GM12891 (cell line): Measurements from ENCODE around the gene POC1A.
"Not testable (repeated sequence)": the region's sequence is repeated elsewhere in the genome, so short reads cannot be mapped to it uniquely, and the experiment has no call there.

Experiments
- DNase-seq: peaks from one replicate; pipeline ENCODE4 v3.0.0; 2011; ENCODE audit warnings: low spot score; ENCODE audit not compliant: insufficient read length
- FAIRE-seq: peaks from 2 replicates; lab custom pipeline; 2011; peaks lifted over from hg19 to GRCh38; lab: Jason Lieb, UNC
- PAX5 ChIP-seq: IDR thresholded peaks from 2 replicates; pipeline ENCODE4 v1.6.1; 2011; ENCODE audit warnings: low read length, moderate library complexity, mild to moderate bottlenecking; ENCODE audit not compliant: insufficient read depth, severe bottlenecking
- POLR2A ChIP-seq: IDR thresholded peaks from 2 replicates; pipeline ENCODE4 v1.6.1; 2011; ENCODE audit warnings: low read depth, low read length, control low read depth
- POLR2AphosphoS5 ChIP-seq: IDR thresholded peaks from 2 replicates; pipeline ENCODE4 v1.6.1; 2011; ENCODE audit warnings: low read depth, low read length, control low read depth
- POU2F2 ChIP-seq: IDR thresholded peaks from 2 replicates; pipeline ENCODE4 v1.6.1; 2011; ENCODE audit warnings: low read depth, mild to moderate bottlenecking, control low read depth, low read length, moderate library complexity
- SPI1 ChIP-seq: IDR thresholded peaks from 2 replicates; pipeline ENCODE4 v1.6.1; 2011; ENCODE audit warnings: low read depth, low read length, control low read depth
- TAF1 ChIP-seq: IDR thresholded peaks from 2 replicates; pipeline ENCODE4 v1.6.1; 2011; ENCODE audit warnings: low read depth, low read length, control low read depth

The POC1A gene

DNA sequence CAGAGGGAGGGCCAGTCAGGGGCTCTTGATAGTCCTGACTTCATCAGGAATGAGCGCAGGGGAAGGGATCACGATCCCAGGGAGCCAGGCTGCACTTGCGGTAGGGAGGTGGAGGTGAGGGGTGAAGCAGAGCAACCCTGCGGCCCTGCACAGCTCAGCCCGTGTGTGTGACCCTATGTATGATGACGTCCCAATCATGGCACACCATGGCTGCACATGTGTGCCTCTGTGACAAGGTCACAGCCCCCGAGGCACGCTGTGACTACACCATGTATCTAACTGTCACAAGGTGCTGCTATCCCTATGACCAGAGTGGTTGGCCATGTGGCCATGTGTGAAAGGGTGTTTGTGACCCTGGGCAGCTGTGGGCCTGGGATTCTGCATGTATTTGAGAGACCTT is 30.5 kb upstream of the POC1A start:
- no peak for FAIRE-seq
- TF ChIP-seq POLR2A (no peak), TAF1 (no peak), POU2F2 (no peak), SPI1 (no peak), PAX5 (no peak), POLR2AphosphoS5 (no peak)

GRCh38 chr3:52183786-52184445 is 29.7 kb upstream of the POC1A start:
- no peak for TF ChIP-seq POLR2A
- no peak for TF ChIP-seq SPI1
- TF ChIP-seq POLR2AphosphoS5: no peak
- TF ChIP-seq TAF1: no peak
- TF ChIP-seq PAX5: no peak
- TF ChIP-seq POU2F2: no peak
- DNase-seq: no peak
- FAIRE-seq: no peak

More for the DNA sequence above, 30.5 kb upstream of the POC1A start:
- no peak for DNase-seq

GRCh38 chr3:52182691-52183090 is 28.5 kb upstream of the POC1A start:
- FAIRE-seq (no peak), DNase-seq (no peak)
- no peak for TF ChIP-seq POU2F2

- FAIRE-seq: no peak
- TF ChIP-seq POLR2A: no peak
- no peak for TF ChIP-seq POU2F2
- TF ChIP-seq POLR2AphosphoS5: no peak
- DNase-seq: no peak
These were observed 28.0 kb upstream of the POC1A start for GRCh38 chr3:52182196-52182595.

- no peak for FAIRE-seq
- DNase-seq: no peak
- TF ChIP-seq POU2F2 (no peak), POLR2A (no peak), TAF1 (no peak), SPI1 (no peak)
These were observed 27.3 kb upstream of the POC1A start for GRCh38 chr3:52181543-52181942.

- FAIRE-seq: no peak
- no peak for DNase-seq
- no peak for TF ChIP-seq POU2F2
- TF ChIP-seq SPI1: no peak
- no peak for TF ChIP-seq POLR2AphosphoS5
- no peak for TF ChIP-seq POLR2A
- no peak for TF ChIP-seq PAX5
- TF ChIP-seq TAF1: no peak
These were observed 24.3 kb upstream of the POC1A start for GRCh38 chr3:52178537-52178936.

DNA sequence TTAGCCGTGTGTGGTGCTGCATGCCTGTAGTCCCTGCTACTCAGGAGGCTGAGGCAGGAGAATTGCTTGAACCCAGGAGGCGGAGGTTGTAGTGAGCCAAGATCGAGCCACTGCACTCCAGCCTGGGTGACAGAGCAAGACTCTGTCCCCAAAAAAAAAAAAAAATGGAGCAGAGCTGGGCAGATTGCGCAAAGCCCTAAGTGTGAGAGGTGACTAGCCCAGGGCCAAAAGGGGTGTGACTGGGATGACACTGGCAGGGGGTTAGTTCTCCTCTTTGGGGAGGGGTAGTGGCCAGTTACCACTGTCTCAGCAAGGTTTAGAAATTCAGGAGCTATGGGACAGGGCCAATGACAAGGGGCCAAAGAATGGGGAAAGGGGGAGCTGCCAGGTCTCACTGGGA is 23.9 kb upstream of the POC1A start:
- not testable (repeated sequence) for DNase-seq, FAIRE-seq

DNA sequence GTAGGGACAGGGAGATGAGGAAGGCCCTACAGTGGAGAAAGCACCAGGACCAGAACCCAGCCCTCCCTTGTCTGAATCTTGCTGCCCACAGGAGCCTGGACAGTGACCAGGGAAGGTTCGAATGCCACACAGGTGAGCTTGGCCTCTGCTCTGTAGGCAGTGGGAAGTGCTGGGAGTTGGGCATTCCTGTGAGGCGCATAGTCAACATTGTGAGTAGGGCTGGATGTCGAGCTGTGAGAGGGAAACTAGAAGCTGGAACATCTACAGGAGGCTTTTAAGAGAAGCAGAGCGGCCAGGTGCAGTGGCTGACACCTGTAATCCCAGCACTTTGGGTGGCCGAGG is 23.4 kb upstream of the POC1A start:
- FAIRE-seq: no peak
- no peak for DNase-seq

GRCh38 chr3:52176951-52177700 is 22.9 kb upstream of the POC1A start:
- FAIRE-seq: no peak
- no peak for DNase-seq
- no peak for TF ChIP-seq PAX5
- no peak for TF ChIP-seq TAF1
- no peak for TF ChIP-seq POLR2AphosphoS5
- TF ChIP-seq POLR2A: no peak
- TF ChIP-seq SPI1: no peak
- TF ChIP-seq POU2F2: no peak

More for the DNA sequence above, 23.4 kb upstream of the POC1A start:
- TF ChIP-seq PAX5 (no peak), POU2F2 (no peak), POLR2A (no peak), SPI1 (no peak), POLR2AphosphoS5 (no peak), TAF1 (no peak)

GRCh38 chr3:52176180-52176752 is 22.0 kb upstream of the POC1A start:
- FAIRE-seq: no peak
- TF ChIP-seq PAX5 (no peak), TAF1 (no peak), POU2F2 (no peak), POLR2A (no peak), SPI1 (no peak), POLR2AphosphoS5 (no peak)
- no peak for DNase-seq
